ENCODE data around the gene ADCY2. TPM values are rescaled to one million over a fixed set of nuclear protein-coding genes. Genes with fewer than 3 reads are reported as not detected.

Gene ADCY2
- total RNA-seq, 1 experiment from 2014 or later = not detected

DNA sequence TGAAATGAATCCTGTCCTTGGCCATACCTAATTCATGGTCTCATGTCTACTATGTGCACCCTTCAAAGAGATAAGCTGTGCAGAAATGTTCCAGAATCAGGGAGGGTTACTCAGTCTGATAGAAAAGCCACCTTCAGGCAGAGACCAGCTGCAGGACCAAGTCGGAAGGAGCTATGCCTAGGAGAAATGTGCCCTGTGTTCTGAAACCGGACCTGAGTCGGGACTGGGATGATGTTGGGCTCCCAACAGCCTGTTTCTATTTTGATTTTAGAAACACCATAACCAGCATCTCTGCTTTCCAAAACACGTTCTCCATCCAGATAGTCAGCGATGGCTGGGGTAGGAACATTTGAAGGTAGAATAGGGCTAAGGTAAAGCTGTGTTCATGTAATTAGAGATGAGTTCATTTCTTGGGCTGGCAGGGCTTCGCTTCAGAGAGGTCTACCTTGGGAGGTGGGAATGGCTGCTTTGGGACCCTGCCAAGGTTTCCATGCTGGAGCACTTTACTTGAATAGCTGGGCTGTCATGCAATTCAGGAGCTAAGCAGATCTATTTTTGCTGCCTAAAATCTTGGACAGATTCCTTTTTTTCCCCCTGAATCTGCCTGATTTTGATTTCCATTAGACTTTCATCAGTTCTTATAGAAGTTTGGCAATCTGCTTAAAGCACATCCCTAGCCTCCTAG lies 2.8 kb downstream of the ADCY2 start:
- Histone ChIP-seq H3K27me3 (ENCODE audit: low read length) (no peaks in the 10 kb centered on the region), H3K36me3 (ENCODE audit: insufficient read depth, low read length) (no peaks in the 10 kb centered on the region), H3K4me2 (ENCODE audit: low read depth, low read length, poor library complexity, severe bottlenecking) (no peak overlapping the region), H3K9ac (ENCODE audit: low read length) (no peak overlapping the region), H3K79me2 (ENCODE audit: low read length) (no peaks in the 10 kb centered on the region), H4K20me1 (ENCODE audit: insufficient read depth, low read depth, low read length) (no peaks in the 10 kb centered on the region), H3K9me3 (ENCODE audit: low read length) (no peaks in the 10 kb centered on the region), H3K4me3 (ENCODE audit: low read length) (no peak overlapping the region), H2AFZ (ENCODE audit: low read length) (no peak overlapping the region), H3K27ac (ENCODE audit: low read length) (no peak overlapping the region), H3K9me2 (replicated peaks; ENCODE audit: insufficient read depth, low read length) (no peaks in the 10 kb centered on the region), H3K4me1 (ENCODE audit: low read length) (no peaks in the 10 kb centered on the region)
- no peak for DNase-seq

DNA sequence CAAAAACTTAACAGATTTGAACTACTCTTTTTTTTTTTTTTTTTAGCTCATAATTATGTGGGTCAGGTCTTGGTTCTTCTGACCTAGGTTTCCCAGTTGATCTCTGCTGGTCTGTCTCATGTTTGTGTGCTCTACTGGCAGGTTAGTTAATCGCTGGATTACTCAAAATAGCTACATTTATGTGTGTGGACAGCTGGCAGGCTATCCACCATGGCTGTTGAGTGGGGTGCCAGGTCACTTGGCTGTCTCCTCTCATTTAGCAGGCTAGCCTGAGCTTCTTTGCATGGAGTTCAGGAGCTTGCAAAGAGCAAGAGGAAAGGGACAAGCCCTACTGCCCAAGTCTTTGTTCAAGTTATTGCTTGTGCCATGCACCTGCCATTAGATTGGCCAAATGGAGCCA lies 9.3 kb downstream of the ADCY2 start:
- no peaks in the 10 kb centered on the region for H3K4me1 ChIP-seq (ENCODE audit: low read length)
- H3K9ac ChIP-seq (ENCODE audit: low read length) = no peak overlapping the region
- no peak for DNase-seq
- no peaks in the 10 kb centered on the region for H3K27me3 ChIP-seq (ENCODE audit: low read length)
- H3K79me2 ChIP-seq (ENCODE audit: low read length) = no peaks in the 10 kb centered on the region
- H3K27ac ChIP-seq (ENCODE audit: low read length) = no peak overlapping the region
- no peaks in the 10 kb centered on the region for H4K20me1 ChIP-seq (ENCODE audit: insufficient read depth, low read depth, low read length)
- H3K4me2 ChIP-seq (ENCODE audit: low read depth, low read length, poor library complexity, severe bottlenecking) = no peak overlapping the region
- H3K4me3 ChIP-seq (ENCODE audit: low read length) = no peak overlapping the region
- H3K9me3 ChIP-seq (ENCODE audit: low read length) = no peaks in the 10 kb centered on the region
- H3K36me3 ChIP-seq (ENCODE audit: insufficient read depth, low read length) = no peaks in the 10 kb centered on the region
- H2AFZ ChIP-seq (ENCODE audit: low read length) = no peak overlapping the region
- H3K9me2 ChIP-seq (replicated peaks; ENCODE audit: insufficient read depth, low read length) = no peaks in the 10 kb centered on the region

DNA sequence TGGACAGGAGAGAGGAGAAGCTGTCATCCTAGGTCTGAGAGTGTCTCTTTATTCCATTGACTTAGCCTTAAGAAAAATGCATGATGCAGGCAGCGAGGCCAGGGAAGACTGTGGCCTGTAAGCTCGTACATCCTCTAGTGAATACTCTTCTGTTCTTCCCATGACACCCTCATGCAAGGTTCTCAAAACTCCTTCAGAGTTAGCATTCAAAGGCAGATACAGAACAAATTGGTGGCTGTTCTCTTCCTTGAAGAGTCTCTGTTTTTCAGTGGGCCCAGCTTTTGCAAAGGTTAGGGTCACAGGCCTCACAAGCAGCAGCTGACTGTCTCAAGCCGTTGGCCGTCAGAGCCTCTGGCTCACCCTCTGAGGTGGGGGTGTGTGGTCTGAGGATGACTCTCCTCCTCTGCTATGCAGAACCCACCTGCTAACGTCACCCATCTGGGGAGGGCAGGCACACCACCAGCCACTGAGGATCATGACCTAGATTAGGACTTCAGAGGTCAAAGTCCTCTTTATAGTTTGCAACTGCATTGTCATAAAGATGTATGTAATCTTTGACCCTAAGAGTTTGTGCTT lies 15.1 kb downstream of the ADCY2 start:
- no peaks in the 10 kb centered on the region for H3K36me3 ChIP-seq (ENCODE audit: insufficient read depth, low read length)
- no peak overlapping the region for H3K27ac ChIP-seq (ENCODE audit: low read length)
- no peaks in the 10 kb centered on the region for H3K79me2 ChIP-seq (ENCODE audit: low read length)
- no peak overlapping the region for H3K9ac ChIP-seq (ENCODE audit: low read length)
- no peak for DNase-seq
- H4K20me1 ChIP-seq (ENCODE audit: insufficient read depth, low read depth, low read length) = no peaks in the 10 kb centered on the region
- no peaks in the 10 kb centered on the region for H3K9me2 ChIP-seq (replicated peaks; ENCODE audit: insufficient read depth, low read length)
- H3K9me3 ChIP-seq (ENCODE audit: low read length) = no peaks in the 10 kb centered on the region
- H3K27me3 ChIP-seq (ENCODE audit: low read length) = no peaks in the 10 kb centered on the region
- H3K4me3 ChIP-seq (ENCODE audit: low read length) = no peak overlapping the region
- no peaks in the 10 kb centered on the region for H3K4me1 ChIP-seq (ENCODE audit: low read length)
- no peak overlapping the region for H2AFZ ChIP-seq (ENCODE audit: low read length)
- H3K4me2 ChIP-seq (ENCODE audit: low read depth, low read length, poor library complexity, severe bottlenecking) = no peak overlapping the region

DNA sequence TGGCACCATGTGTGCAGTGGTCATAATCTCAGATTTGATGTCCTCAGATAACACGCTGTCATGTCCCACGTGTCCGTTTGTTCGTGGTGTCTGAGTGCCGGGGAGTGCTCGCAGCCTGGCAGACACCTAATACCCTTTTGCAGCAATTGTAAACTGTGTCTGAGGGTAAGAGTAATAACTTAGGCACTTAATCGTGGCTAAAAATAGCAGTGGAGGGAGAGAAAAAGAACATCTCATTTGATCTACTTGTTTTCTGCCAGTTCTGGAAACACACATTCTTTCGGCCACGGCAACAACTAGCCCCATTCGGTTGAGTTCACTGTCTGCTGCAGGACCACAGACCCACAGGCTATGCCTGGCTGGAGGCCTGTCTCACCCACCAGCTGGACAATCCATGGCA lies 16.5 kb downstream of the ADCY2 start:
- no peak overlapping the region for H3K27ac ChIP-seq (ENCODE audit: low read length)
- H3K4me3 ChIP-seq (ENCODE audit: low read length) = no peak overlapping the region
- H4K20me1 ChIP-seq (ENCODE audit: insufficient read depth, low read depth, low read length) = no peaks in the 10 kb centered on the region
- no peaks in the 10 kb centered on the region for H3K4me1 ChIP-seq (ENCODE audit: low read length)
- H2AFZ ChIP-seq (ENCODE audit: low read length) = no peak overlapping the region
- H3K9me2 ChIP-seq (replicated peaks; ENCODE audit: insufficient read depth, low read length) = no peaks in the 10 kb centered on the region
- H3K9ac ChIP-seq (ENCODE audit: low read length) = no peak overlapping the region
- no peak overlapping the region for H3K4me2 ChIP-seq (ENCODE audit: low read depth, low read length, poor library complexity, severe bottlenecking)
- no peaks in the 10 kb centered on the region for H3K36me3 ChIP-seq (ENCODE audit: insufficient read depth, low read length)
- no peak for DNase-seq
- H3K79me2 ChIP-seq (ENCODE audit: low read length) = no peaks in the 10 kb centered on the region
- no peaks in the 10 kb centered on the region for H3K9me3 ChIP-seq (ENCODE audit: low read length)
- no peaks in the 10 kb centered on the region for H3K27me3 ChIP-seq (ENCODE audit: low read length)

DNA sequence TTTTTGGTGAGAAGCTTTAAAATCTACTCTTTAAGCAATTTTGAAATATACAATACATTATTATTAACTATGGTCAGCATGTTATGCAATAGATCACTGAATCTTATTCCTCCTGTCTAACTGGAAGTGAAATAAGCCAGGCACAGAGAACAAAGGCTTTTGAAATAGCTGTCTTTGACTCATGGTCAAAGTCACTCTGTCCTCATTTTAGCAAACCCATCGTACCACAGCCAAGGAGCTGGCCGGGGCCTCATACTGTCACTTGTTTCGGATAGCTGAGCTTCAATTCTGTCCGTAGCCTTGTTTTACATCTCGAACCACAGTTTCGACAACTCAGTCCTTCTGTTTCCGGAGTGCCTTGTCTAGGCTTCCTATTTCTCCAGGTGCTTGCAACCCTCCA lies 19.2 kb downstream of the ADCY2 start:
- Histone ChIP-seq H3K27me3 (ENCODE audit: low read length) (no peaks in the 10 kb centered on the region), H3K4me3 (ENCODE audit: low read length) (no peak overlapping the region), H3K79me2 (ENCODE audit: low read length) (no peaks in the 10 kb centered on the region), H3K9ac (ENCODE audit: low read length) (no peak overlapping the region), H2AFZ (ENCODE audit: low read length) (no peak overlapping the region), H3K27ac (ENCODE audit: low read length) (no peak overlapping the region), H3K36me3 (ENCODE audit: insufficient read depth, low read length) (no peaks in the 10 kb centered on the region), H3K4me1 (ENCODE audit: low read length) (no peaks in the 10 kb centered on the region), H3K9me2 (replicated peaks; ENCODE audit: insufficient read depth, low read length) (no peaks in the 10 kb centered on the region), H4K20me1 (ENCODE audit: insufficient read depth, low read depth, low read length) (no peaks in the 10 kb centered on the region), H3K4me2 (ENCODE audit: low read depth, low read length, poor library complexity, severe bottlenecking) (no peak overlapping the region), H3K9me3 (ENCODE audit: low read length) (no peaks in the 10 kb centered on the region)
- DNase-seq = no peak

DNA sequence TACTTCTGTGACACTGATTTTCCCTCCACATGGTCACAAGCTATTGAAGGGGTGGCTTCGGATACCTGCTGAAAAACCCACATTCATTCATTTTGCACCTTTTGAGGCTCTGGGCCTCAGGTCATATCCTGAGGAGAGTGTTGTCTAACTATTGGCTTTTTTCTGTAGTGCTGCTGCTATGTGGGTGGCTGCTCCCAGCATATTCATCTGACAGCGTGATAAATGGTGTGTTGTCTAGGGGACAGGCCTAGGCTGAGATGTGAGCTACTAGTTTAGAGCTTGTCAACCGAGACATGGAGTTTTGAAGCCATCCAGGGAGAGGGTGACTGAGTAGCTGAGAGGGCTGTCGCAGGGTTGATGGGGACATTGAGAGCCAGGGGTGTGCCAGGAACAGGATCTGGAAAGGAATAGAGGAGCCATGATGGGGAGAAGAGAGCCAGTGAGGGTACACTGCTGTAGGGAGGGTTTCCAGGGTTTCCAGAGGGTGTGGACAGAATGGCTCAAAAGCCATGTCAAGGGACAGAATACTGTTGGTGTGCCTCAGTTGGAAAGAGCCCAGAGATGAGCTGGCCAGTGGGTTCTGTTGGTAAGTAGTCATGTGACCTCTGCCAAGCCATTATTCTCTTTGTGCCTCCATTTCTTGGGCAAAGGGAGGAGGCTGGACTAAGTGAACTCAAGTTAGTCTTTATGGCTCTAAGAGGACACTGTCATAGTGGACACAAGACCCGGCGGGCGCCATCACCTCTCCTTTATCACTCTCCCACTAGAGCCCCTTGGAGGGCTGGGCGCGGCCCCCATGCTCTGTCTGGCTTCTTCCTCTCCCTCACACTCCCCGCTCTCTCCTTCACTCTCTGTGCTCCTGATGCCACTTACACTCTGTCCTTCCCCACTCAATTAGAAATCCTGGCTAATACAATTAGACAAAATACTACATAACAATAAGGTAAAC lies 19.9 kb downstream of the ADCY2 start:
- H2AFZ ChIP-seq (ENCODE audit: low read length) = no peak overlapping the region
- no peak overlapping the region for H3K4me2 ChIP-seq (ENCODE audit: low read depth, low read length, poor library complexity, severe bottlenecking)
- H3K36me3 ChIP-seq (ENCODE audit: insufficient read depth, low read length) = no peaks in the 10 kb centered on the region
- no peaks in the 10 kb centered on the region for H3K9me3 ChIP-seq (ENCODE audit: low read length)
- no peak overlapping the region for H3K4me3 ChIP-seq (ENCODE audit: low read length)
- no peak overlapping the region for H3K9ac ChIP-seq (ENCODE audit: low read length)
- no peaks in the 10 kb centered on the region for H3K27me3 ChIP-seq (ENCODE audit: low read length)
- no peaks in the 10 kb centered on the region for H3K79me2 ChIP-seq (ENCODE audit: low read length)
- no peaks in the 10 kb centered on the region for H3K4me1 ChIP-seq (ENCODE audit: low read length)
- DNase-seq = no peak
- no peak overlapping the region for H3K27ac ChIP-seq (ENCODE audit: low read length)
- H3K9me2 ChIP-seq (replicated peaks; ENCODE audit: insufficient read depth, low read length) = no peaks in the 10 kb centered on the region
- no peaks in the 10 kb centered on the region for H4K20me1 ChIP-seq (ENCODE audit: insufficient read depth, low read depth, low read length)

DNA sequence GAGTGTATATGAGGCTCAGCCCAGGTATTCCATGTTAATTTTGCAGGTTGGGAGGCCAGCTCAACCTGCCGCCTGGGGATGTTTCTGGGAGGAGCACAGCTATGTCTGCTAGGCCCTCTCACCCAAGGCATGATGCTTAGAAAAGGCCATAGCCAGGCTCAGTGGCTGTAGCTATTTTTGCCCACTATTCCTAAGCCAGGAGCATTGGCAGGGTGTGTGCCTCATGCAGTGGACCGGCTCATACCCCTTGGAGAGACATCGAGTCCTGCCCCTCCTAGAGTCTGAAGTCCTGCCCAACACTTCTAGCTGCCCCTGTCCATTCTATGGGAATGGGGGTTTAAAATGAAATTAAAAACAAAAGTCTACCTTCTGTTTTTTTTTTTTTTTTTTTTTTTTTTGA lies 22.3 kb downstream of the ADCY2 start:
- no peak for DNase-seq
- Histone ChIP-seq H3K9me3 (ENCODE audit: low read length) (no peaks in the 10 kb centered on the region), H3K27me3 (ENCODE audit: low read length) (no peaks in the 10 kb centered on the region), H3K4me2 (ENCODE audit: low read depth, low read length, poor library complexity, severe bottlenecking) (no peak overlapping the region), H3K9ac (ENCODE audit: low read length) (no peak overlapping the region), H2AFZ (ENCODE audit: low read length) (no peak overlapping the region), H3K4me1 (ENCODE audit: low read length) (no peaks in the 10 kb centered on the region), H3K79me2 (ENCODE audit: low read length) (no peaks in the 10 kb centered on the region), H3K4me3 (ENCODE audit: low read length) (no peak overlapping the region), H3K27ac (ENCODE audit: low read length) (no peak overlapping the region), H3K36me3 (ENCODE audit: insufficient read depth, low read length) (no peaks in the 10 kb centered on the region), H3K9me2 (replicated peaks; ENCODE audit: insufficient read depth, low read length) (no peaks in the 10 kb centered on the region), H4K20me1 (ENCODE audit: insufficient read depth, low read depth, low read length) (no peaks in the 10 kb centered on the region)

DNA sequence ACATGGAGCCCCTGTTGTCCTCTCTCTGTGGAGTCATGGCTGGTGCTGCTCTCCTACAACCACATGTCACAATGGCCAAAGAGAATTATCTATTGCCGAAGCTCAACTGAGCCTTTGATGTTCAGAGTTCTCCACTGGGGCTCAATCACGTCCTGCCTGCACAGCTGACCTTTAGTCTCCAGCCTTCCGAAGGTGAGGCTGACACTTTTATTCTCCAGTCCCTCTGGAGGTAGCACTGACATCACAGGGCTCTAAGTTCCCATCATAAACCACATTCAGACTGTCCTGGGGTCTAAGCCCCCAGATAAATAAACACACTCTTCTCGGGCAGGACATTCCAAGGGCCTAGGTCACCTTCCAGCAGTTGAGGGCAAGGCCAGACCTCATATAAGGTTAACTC lies 23.4 kb downstream of the ADCY2 start:
- Histone ChIP-seq H3K27me3 (ENCODE audit: low read length) (no peaks in the 10 kb centered on the region), H3K4me2 (ENCODE audit: low read depth, low read length, poor library complexity, severe bottlenecking) (no peak overlapping the region), H3K9ac (ENCODE audit: low read length) (no peak overlapping the region), H3K4me1 (ENCODE audit: low read length) (no peaks in the 10 kb centered on the region), H3K4me3 (ENCODE audit: low read length) (no peak overlapping the region), H3K36me3 (ENCODE audit: insufficient read depth, low read length) (no peaks in the 10 kb centered on the region), H3K9me3 (ENCODE audit: low read length) (no peaks in the 10 kb centered on the region; the same call in 1 of the 2 replicates), H4K20me1 (ENCODE audit: insufficient read depth, low read depth, low read length) (no peaks in the 10 kb centered on the region), H3K27ac (ENCODE audit: low read length) (no peak overlapping the region), H3K9me2 (replicated peaks; ENCODE audit: insufficient read depth, low read length) (no peaks in the 10 kb centered on the region), H3K79me2 (ENCODE audit: low read length) (no peaks in the 10 kb centered on the region), H2AFZ (ENCODE audit: low read length) (no peak overlapping the region)
- DNase-seq = no peak

Measured in Karpas-422 (cell line).